Left lung (tissue), 10 donors: Measurements from ENCODE around the gene TMEM11. TPM values are rescaled to one million over a fixed set of nuclear protein-coding genes. Genes with fewer than 3 reads are reported as not detected.

Experiments
- ATAC-seq: fragments of 200-7000 bp; cut with Tn5 transposase; one replicate; pipeline ENCODE4 v1.9.1; 2020; ENCODE audit warnings: moderate library complexity
- DNase-seq, 4 donors: peaks; one replicate each; pipeline ENCODE4 v3.0.0-alpha.2; 2013 to 2020
- H3K27ac ChIP-seq, 2 donors: fragments of 200-600 bp; sonication (generic) in 1 of 2; one replicate each; pipeline versions ENCODE4 v1.5.0 to v1.8.0; 2020 to 2021
- H3K27me3 ChIP-seq, 2 donors: fragments of 200-600 bp; sonication (generic) in 1 of 2; one replicate each; pipeline versions ENCODE4 v1.5.0 to v1.8.0; 2020 to 2021
- H3K36me3 ChIP-seq, 2 donors: fragments of 200-600 bp; sonication (generic) in 1 of 2; one replicate each; pipeline versions ENCODE4 v1.5.0 to v1.8.0; 2020 to 2021
- H3K4me1 ChIP-seq, 2 donors: fragments of 200-600 bp; one replicate each; pipeline ENCODE4 v1.8.0; 2021
- H3K4me3 ChIP-seq, 2 donors: fragments of 200-600 bp; sonication (generic) in 1 of 2; one replicate each; pipeline versions ENCODE4 v1.5.0 to v1.8.0; 2020 to 2021; ENCODE audit warnings: mild to moderate bottlenecking in 1 of 2
- H3K9me3 ChIP-seq, 2 donors: fragments of 200-600 bp; sonication (generic) in 1 of 2; one replicate each; pipeline versions ENCODE4 v1.5.0 to v1.8.0; 2020 to 2021
- CTCF ChIP-seq, 2 donors: fragments of 200-600 bp; sonication (generic) in 1 of 2; IDR thresholded peaks; one replicate each; pipeline versions ENCODE4 v1.5.0 to v1.8.0; 2021; ENCODE audit warnings: antibody characterized with exemption in 2 of 2
- intact Hi-C, 2 donors: fragments of 100-400 bp; cut with DNase I; formaldehyde crosslinking; loops; one replicate each; pipeline versions ENCODE4 v1.11.2 to v1.14.2; 2022
- polyA plus RNA-seq, 6 donors: library from polyadenylated mRNA; unstranded; fragments of 120-200 nt; gene quantifications; one replicate each; pipeline ENCODE4 v1.2.1, GENCODE V29; 2013; ENCODE audit not compliant: insufficient read length in 6 of 6
- total RNA-seq, 2 donors: library from RNA; stranded (reverse); fragmentation: NEBNext Ultra II Directional; extraction: Animal tissue kit (Norgen Biotek cat#: 25700); gene quantifications; one replicate each; pipeline ENCODE4 v1.2.1, GENCODE V29; 2021
- donor health status: DM: no; HTN: yes; CAD: no.
- donor health status: DM: no; HTN: no; CAD: no.

TMEM11 gene
- total and polyA plus RNA-seq, 8 donors = 17.1 to 25.1 (median 19.5) TPM

GRCh38 chr17:21251337-21252010 is 37.5 kb upstream of the TMEM11 start:
- H3K4me1 ChIP-seq = peaks cover 3 to 39% of the 10 kb centered on the region in 2 donors
- H3K9me3 ChIP-seq = no peaks in the 10 kb centered on the region
- no peak for TF ChIP-seq CTCF (IDR thresholded peaks at IDR 0.05)
- H3K4me3 ChIP-seq = peak overlapping the region in 1 of 2 donors; percentile 49
- H3K36me3 ChIP-seq = no peaks in the 10 kb centered on the region
- intact Hi-C loops = no loop called here
- no peaks in the 10 kb centered on the region for H3K27me3 ChIP-seq
- no peak for DNase-seq
- no peak for ATAC-seq
- no peak overlapping the region for H3K27ac ChIP-seq

GRCh38 chr17:21250854-21251253 is 36.9 kb upstream of the TMEM11 start:
- Histone ChIP-seq H3K27me3 (no peaks in the 10 kb centered on the region), H3K4me1 (peaks cover 3 to 39% of the 10 kb centered on the region in 2 donors), H3K9me3 (no peaks in the 10 kb centered on the region), H3K36me3 (no peaks in the 10 kb centered on the region), H3K27ac (no peak overlapping the region), H3K4me3 (no peak overlapping the region)
- no peak for ATAC-seq
- no peak for DNase-seq
- intact Hi-C loops = no loop called here
- TF ChIP-seq CTCF (IDR thresholded peaks at IDR 0.05) = no peak

GRCh38 chr17:21249920-21250703 is 36.2 kb upstream of the TMEM11 start:
- ATAC-seq = no peak
- no peak overlapping the region for H3K27ac ChIP-seq
- no peak for DNase-seq

GRCh38 chr17:21249086-21249795 is 35.3 kb upstream of the TMEM11 start:
- ATAC-seq = no peak
- H3K4me3 ChIP-seq = no peak overlapping the region
- no peak for TF ChIP-seq CTCF (IDR thresholded peaks at IDR 0.05)
- H3K4me1 ChIP-seq = peaks cover 3 to 39% of the 10 kb centered on the region in 2 donors
- no peaks in the 10 kb centered on the region for H3K27me3 ChIP-seq
- no peak for DNase-seq
- intact Hi-C loops = no loop called here
- no peaks in the 10 kb centered on the region for H3K36me3 ChIP-seq
- H3K9me3 ChIP-seq = no peaks in the 10 kb centered on the region
- no peak overlapping the region for H3K27ac ChIP-seq

More at GRCh38 chr17:21249920-21250703, 36.2 kb upstream of the TMEM11 start:
- Histone ChIP-seq H3K9me3 (no peaks in the 10 kb centered on the region), H3K4me3 (no peak overlapping the region), H3K36me3 (no peaks in the 10 kb centered on the region), H3K4me1 (peaks cover 3 to 39% of the 10 kb centered on the region in 2 donors), H3K27me3 (no peaks in the 10 kb centered on the region)
- TF ChIP-seq CTCF (IDR thresholded peaks at IDR 0.05) = no peak
- intact Hi-C loops = no loop called here

- no peak overlapping the region for H3K4me3 ChIP-seq
- H3K27me3 ChIP-seq = no peaks in the 10 kb centered on the region
- intact Hi-C loops = no loop called here
- H3K4me1 ChIP-seq = peaks cover 3 to 32% of the 10 kb centered on the region in 2 donors
- no peak overlapping the region for H3K27ac ChIP-seq
- TF ChIP-seq CTCF (IDR thresholded peaks at IDR 0.05) = no peak
- no peak for DNase-seq
- no peaks in the 10 kb centered on the region for H3K9me3 ChIP-seq
- peaks cover 0 to 5% of the 10 kb centered on the region in 2 donors for H3K36me3 ChIP-seq
- ATAC-seq = no peak
These were observed 34.5 kb upstream of the TMEM11 start for GRCh38 chr17:21248500-21248899.
